Neural cell (in vitro differentiated cells): ENCODE measurements around the gene CCDC149. TPM values are rescaled to one million over a fixed set of nuclear protein-coding genes. Genes with fewer than 3 reads are reported as not detected.

Source experiments
- H2AFZ ChIP-seq: fragments of 200-600, 300-800 bp; sonication (generic), shearing (Covaris generic); 2 replicates; pipeline ENCODE4 v1.6.0; 2014; ENCODE audit warnings: low read depth, mild to moderate bottlenecking, antibody characterized with exemption, low read length, moderate library complexity
- H3F3A ChIP-seq: fragments of 200-600 bp; shearing (Covaris generic); 2 replicates; pipeline ENCODE4 v1.6.1; 2016; ENCODE audit warnings: mild to moderate bottlenecking, moderate library complexity, mixed read lengths, antibody characterized with exemption, low read length; ENCODE audit not compliant: insufficient read depth, poor library complexity, severe bottlenecking
- H3K27ac ChIP-seq: fragments of 200-600, 300-800 bp; sonication (generic), shearing (Covaris generic); 2 replicates; pipeline ENCODE4 v1.5.1; 2014; ENCODE audit warnings: mild to moderate bottlenecking, low read length, moderate library complexity
- H3K27me3 ChIP-seq: fragments of 300-800, 200-600 bp; sonication (generic), shearing (Covaris generic); 2 replicates; pipeline ENCODE4 v1.6.0; 2014; ENCODE audit warnings: mild to moderate bottlenecking, low read depth, low read length, moderate library complexity; ENCODE audit not compliant: insufficient read depth
- H3K36me3 ChIP-seq: fragments of 300-800, 200-600 bp; sonication (generic), shearing (Covaris generic); 2 replicates; pipeline ENCODE4 v1.5.1; 2014; ENCODE audit warnings: mild to moderate bottlenecking, antibody characterized with exemption, low read length, moderate library complexity; ENCODE audit not compliant: insufficient read depth
- H3K4me2 ChIP-seq: fragments of 300-800, 200-600 bp; sonication (generic), shearing (Covaris generic); 2 replicates; pipeline ENCODE4 v1.6.0; 2014; ENCODE audit warnings: mild to moderate bottlenecking, low read length
- H3K4me3 ChIP-seq: fragments of 300-800, 200-600 bp; sonication (generic), shearing (Covaris generic); 2 replicates; pipeline ENCODE4 v1.5.1; 2014; ENCODE audit warnings: mild to moderate bottlenecking, low read length, moderate library complexity
- H3K79me2 ChIP-seq: fragments of 200-600 bp; shearing (Covaris generic); replicated peaks from 2 replicates; pipeline ENCODE4 v1.6.0; 2014; ENCODE audit warnings: mild to moderate bottlenecking, low read length, moderate library complexity; ENCODE audit not compliant: insufficient read depth
- H3K9ac ChIP-seq: fragments of 300-800, 200-600 bp; sonication (generic), shearing (Covaris generic); 2 replicates; pipeline ENCODE4 v1.6.1; 2016; ENCODE audit warnings: mild to moderate bottlenecking, low read length, mixed read lengths
- H3K9me2 ChIP-seq: fragments of 200-600 bp; shearing (Covaris generic); 2 replicates; pipeline ENCODE4 v1.6.1; 2016; ENCODE audit warnings: mild to moderate bottlenecking, low read length, mixed read lengths; ENCODE audit not compliant: insufficient read depth
- H3K9me3 ChIP-seq: fragments of 200-600, 300-800 bp; sonication (generic), shearing (Covaris generic); 2 replicates; pipeline ENCODE4 v1.6.1; 2016; ENCODE audit warnings: mild to moderate bottlenecking, mixed run types, low read length, moderate library complexity, mixed read lengths
- H4K20me1 ChIP-seq: fragments of 200-600 bp; shearing (Covaris generic); 2 replicates; pipeline ENCODE4 v1.6.1; 2016; ENCODE audit warnings: mild to moderate bottlenecking, mixed run types; ENCODE audit not compliant: insufficient read depth
- CTCF ChIP-seq: fragments of 450-650 bp; IDR thresholded peaks from 2 replicates; pipeline ENCODE4 v1.5.1; 2014; ENCODE audit warnings: antibody characterized with exemption, mild to moderate bottlenecking, moderate library complexity; ENCODE audit not compliant: poor library complexity, severe bottlenecking
- EP300 ChIP-seq: fragments of 450-650 bp; conservative IDR thresholded peaks from 2 replicates; pipeline ENCODE4 v1.6.1; 2014; ENCODE audit warnings: antibody characterized with exemption, mild to moderate bottlenecking, moderate library complexity; ENCODE audit not compliant: poor library complexity, severe bottlenecking
- EZH2 ChIP-seq: fragments of 200-600, 300-800 bp; shearing (Covaris generic), sonication (generic); IDR thresholded peaks from 2 replicates; pipeline ENCODE4 v1.6.1; 2014; ENCODE audit warnings: antibody characterized with exemption, low read length, borderline replicate concordance, mild to moderate bottlenecking; ENCODE audit not compliant: insufficient read depth, poor library complexity, severe bottlenecking
- MXI1 ChIP-seq: fragments of 450-650 bp; conservative IDR thresholded peaks from 2 replicates; pipeline ENCODE4 v1.6.1; 2014; ENCODE audit warnings: antibody characterized with exemption, mild to moderate bottlenecking; ENCODE audit not compliant: poor library complexity, severe bottlenecking
- POLR2AphosphoS5 ChIP-seq: IDR thresholded peaks from 2 replicates; pipeline ENCODE4 v1.6.1; 2012
- RAD21 ChIP-seq: fragments of 450-650 bp; conservative IDR thresholded peaks from 2 replicates; pipeline ENCODE4 v1.6.1; 2014; ENCODE audit warnings: antibody characterized with exemption, mild to moderate bottlenecking, moderate library complexity
- REST ChIP-seq: IDR thresholded peaks from 2 replicates; pipeline ENCODE4 v1.6.1; 2012; ENCODE audit warnings: borderline replicate concordance
- SMC3 ChIP-seq: fragments of 450-650 bp; conservative IDR thresholded peaks from 2 replicates; pipeline ENCODE4 v1.6.1; 2014; ENCODE audit warnings: antibody characterized with exemption, mild to moderate bottlenecking, moderate library complexity; ENCODE audit not compliant: poor library complexity
- TAF1 ChIP-seq: IDR thresholded peaks from 2 replicates; pipeline ENCODE4 v1.6.1; 2012; ENCODE audit warnings: low read depth
- polyA plus RNA-seq: library from polyadenylated mRNA; depleted of rRNA; stranded (reverse); fragments of >200 nt; gene quantifications from 2 replicates; pipeline ENCODE4 v1.2.3, GENCODE V29; 2014

CCDC149 gene
- polyA plus RNA-seq, 1 donor from 2014 or later: 6.6 TPM

GRCh38 chr4:24932515-24933225 lies 19.8 kb upstream of the CCDC149 start:
- Histone ChIP-seq H3K27me3 (no peaks in the 10 kb centered on the region), H3K36me3 (no peaks in the 10 kb centered on the region), H3F3A (no peaks in the 10 kb centered on the region), H3K79me2 (no peaks in the 10 kb centered on the region), H3K4me2 (no peak overlapping the region), H4K20me1 (no peaks in the 10 kb centered on the region), H3K9me3 (no peaks in the 10 kb centered on the region), H3K4me3 (no peak overlapping the region), H3K9me2 (no peaks in the 10 kb centered on the region), H3K9ac (no peak overlapping the region), H2AFZ (no peak overlapping the region), H3K27ac (no peak overlapping the region)
- no peak for TF ChIP-seq MXI1
- TF ChIP-seq CTCF: no peak
- no peak for TF ChIP-seq EP300
- no peak for TF ChIP-seq REST
- no peak for TF ChIP-seq EZH2

- Histone ChIP-seq H3K9me2 (no peaks in the 10 kb centered on the region), H3K36me3 (no peaks in the 10 kb centered on the region), H3K27me3 (no peaks in the 10 kb centered on the region), H2AFZ (no peak overlapping the region), H3K9me3 (no peaks in the 10 kb centered on the region), H3K9ac (no peak overlapping the region), H3K79me2 (no peaks in the 10 kb centered on the region), H3F3A (no peaks in the 10 kb centered on the region), H4K20me1 (no peaks in the 10 kb centered on the region), H3K4me2 (no peak overlapping the region), H3K27ac (no peak overlapping the region), H3K4me3 (no peak overlapping the region)
- TF ChIP-seq MXI1 (no peak), RAD21 (no peak), SMC3 (no peak), EP300 (no peak), EZH2 (no peak), TAF1 (no peak), CTCF (no peak), REST (no peak), POLR2AphosphoS5 (no peak)
Measured at GRCh38 chr4:24930151-24930550, 17.3 kb upstream of the CCDC149 start.
